Measurements from ENCODE around the gene GABBR1. TPM values are rescaled to one million over a fixed set of nuclear protein-coding genes. Genes with fewer than 3 reads are reported as not detected.

GABBR1 gene
- total RNA-seq, 1 experiment from 2014 or later: 11.9 TPM

DNA sequence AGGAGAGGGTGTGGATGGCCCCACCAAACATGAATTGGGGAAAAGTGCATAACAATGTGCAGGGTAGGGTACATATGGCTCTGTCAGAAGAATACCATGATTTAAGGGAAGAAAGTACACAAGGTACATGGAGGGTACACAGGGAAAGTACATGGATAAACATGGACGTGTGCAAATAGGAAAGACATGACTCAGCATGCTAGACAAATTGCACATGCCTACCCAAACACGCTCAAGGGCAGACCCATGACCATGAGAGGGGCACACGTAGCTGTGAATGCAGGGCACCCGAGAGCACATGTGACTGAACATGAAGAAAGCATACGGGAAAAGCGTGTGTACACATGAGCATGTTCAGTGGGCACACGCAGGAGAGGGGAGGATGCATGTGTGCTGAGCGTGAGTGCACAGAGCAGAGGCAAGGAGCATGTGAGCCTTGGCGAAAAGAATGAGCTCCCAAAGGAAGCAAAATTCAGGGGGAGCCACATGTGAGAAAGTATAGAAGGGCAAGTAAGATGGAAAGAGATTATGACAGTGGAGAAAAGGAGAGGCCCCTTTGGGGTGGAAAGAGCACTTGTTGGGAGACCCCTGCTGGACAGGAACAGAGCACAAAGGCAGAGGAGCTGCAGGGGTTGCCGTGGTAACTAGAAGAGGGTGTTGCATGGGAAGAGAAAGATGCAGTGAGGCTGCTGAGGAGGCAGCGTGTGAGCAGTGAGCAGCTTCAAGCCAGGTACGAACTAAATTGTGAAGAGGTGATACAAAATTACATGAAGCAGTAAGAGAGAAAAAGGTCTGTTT is 30.2 kb downstream of the GABBR1 start:
- CTCF ChIA-PET: no interaction called here
- H3K27me3 ChIP-seq (ENCODE audit: control insufficient read depth, insufficient read depth, low read length): no peaks in the 10 kb centered on the region
- H3K4me3 ChIP-seq (ENCODE audit: low read depth in 2 of 2, low read length in 2 of 2): no peak overlapping the region
- H3K9me3 ChIP-seq (ENCODE audit: control insufficient read depth, insufficient read depth, low read depth, low read length): no peaks in the 10 kb centered on the region
- no peaks in the 10 kb centered on the region for H3K36me3 ChIP-seq (ENCODE audit: control insufficient read depth, insufficient read depth, low read length)
- in situ Hi-C loops (cut with HindIII; ENCODE audit: low pct_unique_long_range_greater_than_20kb, low sequenced_read_pairs) (no loop called here), intact Hi-C loops (cut with micrococcal nuclease; ENCODE audit: unreplicated experiment) (no loop called here)
- no peak overlapping the region for H3K27ac ChIP-seq (ENCODE audit: low read length)
- H3K4me1 ChIP-seq (ENCODE audit: control insufficient read depth, insufficient read depth, low read length): no peaks in the 10 kb centered on the region
- ATAC-seq (no peak), DNase-seq (ENCODE audit: low read depth, low spot score) (no peak)
- TSS peak; percentile 50 for BruUV-seq (replicated peaks)
- TF ChIP-seq POLR2AphosphoS5 (IDR thresholded peaks at IDR 0.05; ENCODE audit: low read depth, low read length): no peak
- TF ChIP-seq, protein P1, sequence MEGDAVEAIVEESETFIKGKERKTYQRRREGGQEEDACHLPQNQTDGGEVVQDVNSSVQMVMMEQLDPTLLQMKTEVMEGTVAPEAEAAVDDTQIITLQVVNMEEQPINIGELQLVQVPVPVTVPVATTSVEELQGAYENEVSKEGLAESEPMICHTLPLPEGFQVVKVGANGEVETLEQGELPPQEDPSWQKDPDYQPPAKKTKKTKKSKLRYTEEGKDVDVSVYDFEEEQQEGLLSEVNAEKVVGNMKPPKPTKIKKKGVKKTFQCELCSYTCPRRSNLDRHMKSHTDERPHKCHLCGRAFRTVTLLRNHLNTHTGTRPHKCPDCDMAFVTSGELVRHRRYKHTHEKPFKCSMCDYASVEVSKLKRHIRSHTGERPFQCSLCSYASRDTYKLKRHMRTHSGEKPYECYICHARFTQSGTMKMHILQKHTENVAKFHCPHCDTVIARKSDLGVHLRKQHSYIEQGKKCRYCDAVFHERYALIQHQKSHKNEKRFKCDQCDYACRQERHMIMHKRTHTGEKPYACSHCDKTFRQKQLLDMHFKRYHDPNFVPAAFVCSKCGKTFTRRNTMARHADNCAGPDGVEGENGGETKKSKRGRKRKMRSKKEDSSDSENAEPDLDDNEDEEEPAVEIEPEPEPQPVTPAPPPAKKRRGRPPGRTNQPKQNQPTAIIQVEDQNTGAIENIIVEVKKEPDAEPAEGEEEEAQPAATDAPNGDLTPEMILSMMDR (IDR thresholded peaks at IDR 0.05): peak; percentile 36; the same call in 1 of the 2 replicates
- POLR2A ChIA-PET: no interaction called here

DNA sequence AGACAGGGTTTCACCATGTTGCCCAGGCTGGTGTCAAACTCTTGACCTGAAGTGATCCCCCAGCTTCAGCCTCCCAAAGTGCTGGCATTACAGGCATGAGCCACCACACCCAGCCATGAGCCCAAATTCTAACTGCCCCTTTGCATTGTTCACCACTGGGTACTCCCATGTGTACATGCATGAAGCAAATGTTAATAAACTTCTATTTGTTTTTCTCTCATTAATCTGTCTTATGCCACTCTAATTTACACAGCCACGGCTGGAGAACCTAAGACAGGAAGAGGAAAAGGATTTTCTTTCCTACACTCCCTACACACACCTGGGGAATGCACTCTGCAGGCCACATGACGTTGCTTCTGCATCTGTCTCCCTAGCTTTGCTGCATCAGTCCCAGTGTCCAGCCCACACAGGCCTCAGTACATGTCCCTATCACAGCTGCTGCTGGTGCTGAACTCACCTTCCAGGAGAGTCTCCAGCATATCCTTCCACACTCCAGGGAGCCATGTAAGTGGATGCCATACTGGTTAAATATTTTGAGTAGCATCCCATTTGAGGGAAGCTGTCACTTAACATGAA is 34.7 kb downstream of the GABBR1 start:
- TF ChIP-seq SIN3A (IDR thresholded peaks at IDR 0.05; ENCODE audit: borderline replicate concordance, insufficient read depth, low read depth, low read length) (no peak), TCF7L2 (IDR thresholded peaks at IDR 0.05; ENCODE audit: low read depth, low read length) (no peak)
- TF ChIP-seq, protein P2, sequence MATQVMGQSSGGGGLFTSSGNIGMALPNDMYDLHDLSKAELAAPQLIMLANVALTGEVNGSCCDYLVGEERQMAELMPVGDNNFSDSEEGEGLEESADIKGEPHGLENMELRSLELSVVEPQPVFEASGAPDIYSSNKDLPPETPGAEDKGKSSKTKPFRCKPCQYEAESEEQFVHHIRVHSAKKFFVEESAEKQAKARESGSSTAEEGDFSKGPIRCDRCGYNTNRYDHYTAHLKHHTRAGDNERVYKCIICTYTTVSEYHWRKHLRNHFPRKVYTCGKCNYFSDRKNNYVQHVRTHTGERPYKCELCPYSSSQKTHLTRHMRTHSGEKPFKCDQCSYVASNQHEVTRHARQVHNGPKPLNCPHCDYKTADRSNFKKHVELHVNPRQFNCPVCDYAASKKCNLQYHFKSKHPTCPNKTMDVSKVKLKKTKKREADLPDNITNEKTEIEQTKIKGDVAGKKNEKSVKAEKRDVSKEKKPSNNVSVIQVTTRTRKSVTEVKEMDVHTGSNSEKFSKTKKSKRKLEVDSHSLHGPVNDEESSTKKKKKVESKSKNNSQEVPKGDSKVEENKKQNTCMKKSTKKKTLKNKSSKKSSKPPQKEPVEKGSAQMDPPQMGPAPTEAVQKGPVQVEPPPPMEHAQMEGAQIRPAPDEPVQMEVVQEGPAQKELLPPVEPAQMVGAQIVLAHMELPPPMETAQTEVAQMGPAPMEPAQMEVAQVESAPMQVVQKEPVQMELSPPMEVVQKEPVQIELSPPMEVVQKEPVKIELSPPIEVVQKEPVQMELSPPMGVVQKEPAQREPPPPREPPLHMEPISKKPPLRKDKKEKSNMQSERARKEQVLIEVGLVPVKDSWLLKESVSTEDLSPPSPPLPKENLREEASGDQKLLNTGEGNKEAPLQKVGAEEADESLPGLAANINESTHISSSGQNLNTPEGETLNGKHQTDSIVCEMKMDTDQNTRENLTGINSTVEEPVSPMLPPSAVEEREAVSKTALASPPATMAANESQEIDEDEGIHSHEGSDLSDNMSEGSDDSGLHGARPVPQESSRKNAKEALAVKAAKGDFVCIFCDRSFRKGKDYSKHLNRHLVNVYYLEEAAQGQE (IDR thresholded peaks at IDR 0.05; ENCODE audit: insufficient read depth in 1 of 2, low read depth in 2 of 2, low read length in 1 of 2): no peak
- no peaks in the 10 kb centered on the region for H3K27me3 ChIP-seq (ENCODE audit: control insufficient read depth, insufficient read depth, low read length)
- DNase-seq (ENCODE audit: low read depth, low spot score): no peak
- intact Hi-C loops (cut with micrococcal nuclease; ENCODE audit: unreplicated experiment): no loop called here
- H3K4me1 ChIP-seq (ENCODE audit: control insufficient read depth, insufficient read depth, low read length): no peaks in the 10 kb centered on the region
- ATAC-seq: no peak
- ChIA-PET CTCF (no interaction called here), POLR2A (no interaction called here)
- H3K27ac ChIP-seq (ENCODE audit: low read length): no peak overlapping the region
- no peaks in the 10 kb centered on the region for H3K9me3 ChIP-seq (ENCODE audit: control insufficient read depth, insufficient read depth, low read depth, low read length)
- no peaks in the 10 kb centered on the region for H3K36me3 ChIP-seq (ENCODE audit: control insufficient read depth, insufficient read depth, low read length)
- BruUV-seq (replicated peaks): no TSS peak
- in situ Hi-C loops (cut with HindIII; ENCODE audit: low pct_unique_long_range_greater_than_20kb, low sequenced_read_pairs): no loop called here
- H3K4me3 ChIP-seq (ENCODE audit: low read depth in 2 of 2, low read length in 2 of 2): no peak overlapping the region

DNA sequence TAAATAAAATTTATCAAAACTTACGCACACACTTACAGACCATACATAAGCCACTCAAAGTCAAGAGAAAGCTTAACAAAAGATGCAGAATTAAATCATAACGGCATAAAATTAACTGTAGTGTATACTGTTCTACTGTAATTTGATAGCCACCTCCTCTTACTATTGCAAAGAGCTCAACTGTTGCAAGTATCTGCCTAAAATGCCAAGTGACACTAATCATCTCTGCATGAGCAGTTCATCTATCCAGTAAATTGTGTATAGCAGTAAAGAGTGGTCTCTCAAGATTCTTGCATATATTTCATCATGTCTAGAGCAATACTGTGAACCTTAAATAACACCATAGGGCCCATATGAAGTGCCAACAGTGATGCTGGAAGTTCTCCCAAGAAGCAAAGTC is 35.8 kb downstream of the GABBR1 start:
- intact Hi-C loops (cut with micrococcal nuclease; ENCODE audit: unreplicated experiment) (no loop called here), in situ Hi-C loops (cut with HindIII; ENCODE audit: low pct_unique_long_range_greater_than_20kb, low sequenced_read_pairs) (no loop called here)
- ATAC-seq (no peak), DNase-seq (ENCODE audit: low read depth, low spot score) (no peak)
- ChIA-PET POLR2A (no interaction called here), CTCF (no interaction called here)
- Histone ChIP-seq H3K36me3 (ENCODE audit: control insufficient read depth, insufficient read depth, low read length) (no peaks in the 10 kb centered on the region), H3K4me1 (ENCODE audit: control insufficient read depth, insufficient read depth, low read length) (no peaks in the 10 kb centered on the region), H3K9me3 (ENCODE audit: control insufficient read depth, insufficient read depth, low read depth, low read length) (no peaks in the 10 kb centered on the region), H3K27me3 (ENCODE audit: control insufficient read depth, insufficient read depth, low read length) (no peaks in the 10 kb centered on the region; the same call in 1 of the 2 replicates), H3K27ac (ENCODE audit: low read length) (no peak overlapping the region), H3K4me3 (ENCODE audit: low read depth in 2 of 2, low read length in 2 of 2) (no peak overlapping the region)
- no TSS peak for BruUV-seq (replicated peaks)
- no peak for TF ChIP-seq TCF7L2 (IDR thresholded peaks at IDR 0.05; ENCODE audit: low read depth, low read length)
- no peak for TF ChIP-seq SIN3A (IDR thresholded peaks at IDR 0.05; ENCODE audit: borderline replicate concordance, insufficient read depth, low read depth, low read length)
- TF ChIP-seq, protein P1 (IDR thresholded peaks at IDR 0.05): no peak
- TF ChIP-seq, protein P2 (IDR thresholded peaks at IDR 0.05; ENCODE audit: insufficient read depth in 1 of 2, low read depth in 2 of 2, low read length in 1 of 2): no peak
- TF ChIP-seq POLR2AphosphoS5 (IDR thresholded peaks at IDR 0.05; ENCODE audit: low read depth, low read length): no peak
